ENCODE results near the gene ABCA2.

DNA sequence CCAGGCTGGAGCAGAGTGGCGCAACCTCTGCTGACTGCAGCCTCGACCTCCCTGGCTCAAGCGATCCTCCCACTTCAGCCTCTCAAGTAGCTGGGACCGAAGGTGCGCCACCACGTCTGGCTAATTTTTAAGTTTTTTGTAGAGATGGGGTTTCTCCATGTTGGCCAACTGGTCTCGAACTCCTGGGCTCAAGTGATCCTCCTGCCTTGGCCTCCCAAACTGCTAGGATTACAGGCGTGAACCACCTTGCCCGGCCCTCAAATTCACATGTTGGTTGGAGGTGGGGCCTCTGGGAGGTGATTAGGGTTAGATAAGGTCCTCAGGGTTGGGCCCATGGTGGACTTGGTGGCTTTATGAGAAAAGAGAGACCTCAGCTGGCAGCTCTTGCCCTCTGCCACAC, 65.9 kb downstream of the ABCA2 start:
- TF ChIP-seq, protein P1, sequence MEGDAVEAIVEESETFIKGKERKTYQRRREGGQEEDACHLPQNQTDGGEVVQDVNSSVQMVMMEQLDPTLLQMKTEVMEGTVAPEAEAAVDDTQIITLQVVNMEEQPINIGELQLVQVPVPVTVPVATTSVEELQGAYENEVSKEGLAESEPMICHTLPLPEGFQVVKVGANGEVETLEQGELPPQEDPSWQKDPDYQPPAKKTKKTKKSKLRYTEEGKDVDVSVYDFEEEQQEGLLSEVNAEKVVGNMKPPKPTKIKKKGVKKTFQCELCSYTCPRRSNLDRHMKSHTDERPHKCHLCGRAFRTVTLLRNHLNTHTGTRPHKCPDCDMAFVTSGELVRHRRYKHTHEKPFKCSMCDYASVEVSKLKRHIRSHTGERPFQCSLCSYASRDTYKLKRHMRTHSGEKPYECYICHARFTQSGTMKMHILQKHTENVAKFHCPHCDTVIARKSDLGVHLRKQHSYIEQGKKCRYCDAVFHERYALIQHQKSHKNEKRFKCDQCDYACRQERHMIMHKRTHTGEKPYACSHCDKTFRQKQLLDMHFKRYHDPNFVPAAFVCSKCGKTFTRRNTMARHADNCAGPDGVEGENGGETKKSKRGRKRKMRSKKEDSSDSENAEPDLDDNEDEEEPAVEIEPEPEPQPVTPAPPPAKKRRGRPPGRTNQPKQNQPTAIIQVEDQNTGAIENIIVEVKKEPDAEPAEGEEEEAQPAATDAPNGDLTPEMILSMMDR (IDR thresholded peaks at IDR 0.05; ENCODE audit: insufficient read depth, low read depth, low read length), result no peak
- no peak for TF ChIP-seq EZH2 (IDR thresholded peaks at IDR 0.05; ENCODE audit: insufficient read depth, low read length)
